HG03025 (cell line): ENCODE data around the gene ADAMTS14.
"Not testable (repeated sequence)": the region's sequence is repeated elsewhere in the genome, so short reads cannot be mapped to it uniquely, and the experiment has no call there.

Experiments used
- ATAC-seq: cut with Tn5 transposase; IDR thresholded peaks from one replicate; pipeline ENCODE4 v1.9.1; 2021; ENCODE audit warnings: mild to moderate bottlenecking, moderate library complexity; ENCODE audit not compliant: unreplicated experiment, low FRiP score

ADAMTS14 gene

GRCh38 chr10:70657041-70657440, 15.3 kb upstream of the ADAMTS14 start:
- no peak for ATAC-seq

GRCh38 chr10:70658582-70659136, 13.6 kb upstream of the ADAMTS14 start:
- no peak for ATAC-seq

GRCh38 chr10:70659306-70659705, 13.0 kb upstream of the ADAMTS14 start:
- no peak for ATAC-seq

GRCh38 chr10:70660722-70661121, 11.6 kb upstream of the ADAMTS14 start:
- ATAC-seq: no peak

GRCh38 chr10:70661623-70662361, 10.5 kb upstream of the ADAMTS14 start:
- no peak for ATAC-seq

- ATAC-seq: no peak
Measured at GRCh38 chr10:70662362-70663220, 9.7 kb upstream of the ADAMTS14 start.

GRCh38 chr10:70663458-70664409, 8.6 kb upstream of the ADAMTS14 start:
- ATAC-seq: not testable (repeated sequence)

- no peak for ATAC-seq
Measured at GRCh38 chr10:70664702-70665195, 7.6 kb upstream of the ADAMTS14 start.

GRCh38 chr10:70666960-70667798, 5.1 kb upstream of the ADAMTS14 start:
- no peak for ATAC-seq

- not testable (repeated sequence) for ATAC-seq
Measured at GRCh38 chr10:70667818-70668217, 4.5 kb upstream of the ADAMTS14 start.

- ATAC-seq: no peak
Measured at GRCh38 chr10:70668454-70668970, 3.8 kb upstream of the ADAMTS14 start.

GRCh38 chr10:70669015-70669414, 3.3 kb upstream of the ADAMTS14 start:
- no peak for ATAC-seq

GRCh38 chr10:70669732-70670317, 2.5 kb upstream of the ADAMTS14 start:
- no peak for ATAC-seq

GRCh38 chr10:70671619-70672164, 614 bp upstream of the ADAMTS14 start:
- no peak for ATAC-seq

- no peak for ATAC-seq
Measured at GRCh38 chr10:70673043-70673928, 980 bp downstream of the ADAMTS14 start.

GRCh38 chr10:70673929-70674559, 1.7 kb downstream of the ADAMTS14 start:
- no peak for ATAC-seq
